22Rv1 (cell line): ENCODE measurements around the gene CRISP1.

Experiments used
- H3K27ac ChIP-seq: fragments of 450-650 bp; 2 replicates; pipeline ENCODE4 v1.5.1; 2017
- CTCF ChIP-seq: fragments of 450-650 bp; IDR thresholded peaks from 2 replicates; pipeline ENCODE4 v1.5.1; 2017; ENCODE audit warnings: mild to moderate bottlenecking
- ZFX ChIP-seq: fragments of 450-650 bp; IDR thresholded peaks from 2 replicates; pipeline ENCODE4 v1.6.1; 2017; ENCODE audit warnings: antibody characterized with exemption, borderline replicate concordance

Gene CRISP1

GRCh38 chr6:49868951-49869529, 2.7 kb upstream of the CRISP1 start:
- TF ChIP-seq CTCF (no peak), ZFX (no peak)
- H3K27ac ChIP-seq = no peak overlapping the region

GRCh38 chr6:49856282-49856681, 10.1 kb downstream of the CRISP1 start:
- TF ChIP-seq ZFX = no peak
- no peak for TF ChIP-seq CTCF
- H3K27ac ChIP-seq = no peak overlapping the region

GRCh38 chr6:49855221-49855620, 11.1 kb downstream of the CRISP1 start:
- TF ChIP-seq CTCF (no peak), ZFX (no peak)
- H3K27ac ChIP-seq = no peak overlapping the region

- no peak overlapping the region for H3K27ac ChIP-seq
- no peak for TF ChIP-seq CTCF
- no peak for TF ChIP-seq ZFX
Observed at GRCh38 chr6:49852975-49853374, 13.4 kb downstream of the CRISP1 start.

GRCh38 chr6:49849213-49849907, 17.0 kb downstream of the CRISP1 start:
- H3K27ac ChIP-seq = no peak overlapping the region
- peak; percentile 62 for TF ChIP-seq CTCF
- no peak for TF ChIP-seq ZFX

GRCh38 chr6:49847673-49848072, 18.7 kb downstream of the CRISP1 start:
- H3K27ac ChIP-seq = no peak overlapping the region
- no peak for TF ChIP-seq CTCF
- TF ChIP-seq ZFX = no peak

GRCh38 chr6:49847014-49847413, 19.3 kb downstream of the CRISP1 start:
- H3K27ac ChIP-seq = no peak overlapping the region
- TF ChIP-seq CTCF = no peak
- no peak for TF ChIP-seq ZFX
